Jurkat, Clone E6-1 (cell line): ENCODE results near the gene NR3C1.

ENCODE experiments used
- DNase-seq: peaks from one replicate; pipeline ENCODE4 v3.0.0-alpha.2; 2011; ENCODE audit warnings: low read depth, low spot score
- H3K4me3 ChIP-seq: 2 replicates; pipeline ENCODE4 v1.5.1; 2011; ENCODE audit warnings: mild to moderate bottlenecking, low read length, control low read depth, moderate library complexity

The NR3C1 gene

DNA sequence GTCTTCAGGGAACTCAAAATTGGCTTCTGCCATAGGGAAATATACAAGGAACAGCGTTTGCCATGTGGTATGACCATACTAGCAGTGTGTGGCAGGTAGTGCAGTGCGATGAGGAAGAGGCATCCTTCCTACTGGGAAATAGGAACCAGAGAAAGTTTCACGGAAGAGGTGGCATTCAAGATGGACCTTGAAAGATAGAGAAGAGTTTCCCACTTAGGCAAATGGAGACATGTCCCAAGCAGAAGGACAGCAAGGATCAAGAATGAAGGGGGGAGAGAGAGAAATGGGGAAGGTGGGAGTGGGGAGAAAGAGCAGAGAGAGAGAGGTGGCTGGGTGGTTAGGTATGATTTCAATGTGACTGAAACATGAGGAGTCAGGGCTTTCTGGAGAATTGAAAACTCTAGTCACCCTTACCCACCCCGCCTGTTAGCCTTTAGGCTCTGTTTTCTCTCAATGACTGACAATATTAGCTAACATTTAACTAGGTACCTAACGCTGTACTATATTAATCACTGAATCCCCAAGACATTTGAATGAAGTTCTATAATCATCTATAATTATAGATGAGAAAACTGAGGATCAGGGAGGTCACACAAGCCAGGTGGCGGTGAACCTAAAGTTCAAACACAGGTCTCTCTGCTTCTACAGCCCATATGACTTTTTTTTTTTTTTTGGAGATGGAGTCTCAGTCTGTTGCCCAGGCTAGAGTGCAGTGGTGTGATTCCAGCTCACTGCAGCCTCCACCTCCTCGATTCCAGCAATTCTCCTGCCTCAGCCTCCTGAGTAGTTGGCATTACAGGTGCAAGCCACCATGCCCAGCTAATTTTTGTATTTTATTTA is 171.3 kb downstream of the NR3C1 start:
- DNase-seq: no peak
- no peak overlapping the region for H3K4me3 ChIP-seq

- H3K4me3 ChIP-seq: no peak overlapping the region
- no peak for DNase-seq
These were observed 172.1 kb downstream of the NR3C1 start for GRCh38 chr5:143231416-143231815.

DNA sequence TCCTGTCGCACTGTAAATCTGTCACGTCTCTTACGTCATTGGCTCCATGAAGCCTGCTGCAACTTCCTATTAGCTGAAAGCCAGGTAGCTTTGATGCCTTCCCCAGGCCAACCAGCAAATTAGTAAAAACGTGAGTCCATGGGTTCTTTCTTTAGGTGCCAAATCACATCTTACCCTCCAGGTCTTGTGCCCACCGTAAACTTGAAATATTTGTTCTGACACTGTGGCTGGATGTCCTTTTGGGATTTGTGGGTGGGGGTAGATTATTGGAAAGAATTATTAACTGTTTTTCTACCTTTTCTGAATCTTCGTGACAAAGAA is 172.8 kb downstream of the NR3C1 start:
- DNase-seq: peak; percentile 23
- no peak overlapping the region for H3K4me3 ChIP-seq

DNA sequence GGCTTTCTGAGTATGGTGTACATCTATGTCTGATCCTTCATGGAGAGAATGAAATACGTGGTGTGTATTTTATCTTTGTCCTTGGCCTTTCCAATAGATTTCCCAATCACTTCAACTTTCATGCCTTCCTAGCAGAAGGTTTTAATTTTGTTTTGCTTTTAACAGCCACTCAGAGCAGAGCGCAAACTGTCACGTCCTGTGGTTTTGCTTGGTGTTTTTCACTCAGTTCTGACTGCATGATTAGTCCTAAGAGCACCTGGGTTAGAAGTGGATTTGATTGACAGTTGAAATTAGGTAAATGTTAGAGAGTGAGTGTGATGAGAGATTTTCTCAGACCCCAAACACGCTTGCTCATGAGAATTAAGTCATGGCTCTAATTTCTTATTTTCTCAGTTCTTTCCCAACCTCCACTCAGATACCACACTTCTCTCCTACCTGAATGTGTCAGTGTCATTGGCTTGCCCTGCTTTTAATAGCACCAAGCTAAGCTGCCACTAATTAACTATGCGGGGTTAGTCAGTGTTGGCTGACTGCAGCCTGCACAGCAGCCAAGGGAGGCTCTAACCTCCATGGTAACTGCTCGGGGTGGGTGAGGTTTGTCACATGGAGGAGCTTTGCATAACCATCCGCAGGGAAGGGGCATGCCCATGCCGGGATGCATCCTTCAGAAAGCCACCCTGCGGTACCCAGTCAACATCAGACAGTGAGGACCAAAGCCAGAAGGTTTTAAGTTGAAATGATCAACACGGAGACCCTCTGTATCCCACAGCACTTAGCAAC is 173.4 kb downstream of the NR3C1 start:
- DNase-seq: peak; percentile 91
- H3K4me3 ChIP-seq: peak overlapping the region; percentile 42

- peak overlapping the region; percentile 42 for H3K4me3 ChIP-seq
These were observed 174.0 kb downstream of the NR3C1 start for GRCh38 chr5:143229426-143229895.

DNA sequence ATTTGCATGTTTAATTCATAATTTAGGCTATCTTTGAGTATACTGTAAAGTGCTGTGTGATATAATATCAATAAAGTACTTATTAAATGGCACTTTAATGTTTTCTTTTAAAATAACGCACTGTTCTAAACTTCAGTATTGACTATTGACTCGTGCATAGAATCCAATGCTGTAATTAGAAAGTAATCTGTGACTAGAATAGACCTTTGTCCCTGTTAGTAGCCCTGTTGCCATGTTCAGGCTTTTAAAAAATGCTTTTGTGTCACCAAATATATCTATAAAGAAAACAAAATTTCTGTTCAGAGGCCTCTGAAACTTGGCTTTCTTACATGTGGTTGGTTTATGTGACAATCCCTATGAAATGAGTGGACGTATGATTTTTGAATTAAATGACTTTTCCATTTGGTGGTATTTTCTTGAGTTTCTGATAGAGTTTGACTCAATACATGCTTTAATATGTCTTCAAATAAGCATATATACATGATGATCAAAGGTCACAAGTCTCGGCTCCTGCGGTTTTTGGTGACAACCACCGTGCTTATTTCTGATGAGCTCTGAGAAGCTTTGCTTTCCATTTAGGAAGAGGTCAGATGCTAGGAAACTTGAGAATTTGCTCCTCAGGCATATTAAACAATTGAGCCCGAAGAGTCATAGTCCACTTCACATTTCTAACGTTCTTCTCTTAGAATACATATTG is 174.7 kb downstream of the NR3C1 start:
- H3K4me3 ChIP-seq: no peak overlapping the region; the same call in 1 of the 2 replicates
- DNase-seq: peak; percentile 51

More at GRCh38 chr5:143229426-143229895, 174.0 kb downstream of the NR3C1 start:
- peak; percentile 30 for DNase-seq
